Measurements from ENCODE around the gene SCUBE1.

SCUBE1 gene

GRCh38 chr22:43275545-43276317 lies 67.4 kb downstream of the SCUBE1 start:
- DNase-seq, result no peak

GRCh38 chr22:43274595-43275240 lies 68.5 kb downstream of the SCUBE1 start:
- DNase-seq, result no peak

- peak; percentile 27 to 32 for DNase-seq
Observed at GRCh38 chr22:43273902-43274484, 69.2 kb downstream of the SCUBE1 start.

GRCh38 chr22:43272869-43273318 lies 70.3 kb downstream of the SCUBE1 start:
- no peak for DNase-seq

GRCh38 chr22:43272301-43272700 lies 70.9 kb downstream of the SCUBE1 start:
- no peak for DNase-seq

- no peak for DNase-seq
Observed at GRCh38 chr22:43270949-43271348, 72.2 kb downstream of the SCUBE1 start.

GRCh38 chr22:43270314-43270908 lies 72.8 kb downstream of the SCUBE1 start:
- DNase-seq, result no peak

GRCh38 chr22:43269646-43270045 lies 73.5 kb downstream of the SCUBE1 start:
- DNase-seq, result no peak

- DNase-seq, result no peak
Observed at GRCh38 chr22:43269246-43269645, 73.9 kb downstream of the SCUBE1 start.

- no peak for DNase-seq
Observed at GRCh38 chr22:43267981-43268660, 75.1 kb downstream of the SCUBE1 start.

- no peak for DNase-seq
Observed at GRCh38 chr22:43267332-43267980, 75.7 kb downstream of the SCUBE1 start.

GRCh38 chr22:43266076-43266475 lies 77.1 kb downstream of the SCUBE1 start:
- no peak for DNase-seq

- peak; percentile 69 to 75 for DNase-seq
Observed at GRCh38 chr22:43263645-43264514, 79.3 kb downstream of the SCUBE1 start.

GRCh38 chr22:43262990-43263644 lies 80.1 kb downstream of the SCUBE1 start:
- DNase-seq, result peak in 1 of 2 donors; percentile 16

- no peak for DNase-seq
Observed at GRCh38 chr22:43260331-43261231, 82.6 kb downstream of the SCUBE1 start.

GRCh38 chr22:43257961-43258360 lies 85.2 kb downstream of the SCUBE1 start:
- no peak for DNase-seq

- DNase-seq, result no peak
Observed at GRCh38 chr22:43257549-43257948, 85.6 kb downstream of the SCUBE1 start.

- DNase-seq, result no peak
Observed at GRCh38 chr22:43256976-43257545, 86.1 kb downstream of the SCUBE1 start.

- DNase-seq, result no peak
Observed at GRCh38 chr22:43256569-43256968, 86.6 kb downstream of the SCUBE1 start.

Data from stimulated activated CD4-positive, alpha-beta T cell treated with anti-CD3 and anti-CD28 coated beads, Interleukin-2, amount 100 ng/mL, for 48 hours (primary cell).